ENCODE data around the gene IL27RA.

GRCh38 chr19:14051980-14052379 is 20.4 kb downstream of the IL27RA start:
- TF ChIP-seq, protein P1, sequence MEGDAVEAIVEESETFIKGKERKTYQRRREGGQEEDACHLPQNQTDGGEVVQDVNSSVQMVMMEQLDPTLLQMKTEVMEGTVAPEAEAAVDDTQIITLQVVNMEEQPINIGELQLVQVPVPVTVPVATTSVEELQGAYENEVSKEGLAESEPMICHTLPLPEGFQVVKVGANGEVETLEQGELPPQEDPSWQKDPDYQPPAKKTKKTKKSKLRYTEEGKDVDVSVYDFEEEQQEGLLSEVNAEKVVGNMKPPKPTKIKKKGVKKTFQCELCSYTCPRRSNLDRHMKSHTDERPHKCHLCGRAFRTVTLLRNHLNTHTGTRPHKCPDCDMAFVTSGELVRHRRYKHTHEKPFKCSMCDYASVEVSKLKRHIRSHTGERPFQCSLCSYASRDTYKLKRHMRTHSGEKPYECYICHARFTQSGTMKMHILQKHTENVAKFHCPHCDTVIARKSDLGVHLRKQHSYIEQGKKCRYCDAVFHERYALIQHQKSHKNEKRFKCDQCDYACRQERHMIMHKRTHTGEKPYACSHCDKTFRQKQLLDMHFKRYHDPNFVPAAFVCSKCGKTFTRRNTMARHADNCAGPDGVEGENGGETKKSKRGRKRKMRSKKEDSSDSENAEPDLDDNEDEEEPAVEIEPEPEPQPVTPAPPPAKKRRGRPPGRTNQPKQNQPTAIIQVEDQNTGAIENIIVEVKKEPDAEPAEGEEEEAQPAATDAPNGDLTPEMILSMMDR (conservative IDR thresholded peaks at IDR 0.05; ENCODE audit: low read length): no peak
- TF ChIP-seq EZH2phosphoT487 (IDR thresholded peaks at IDR 0.05; ENCODE audit: borderline replicate concordance): no peak
